Keratinocyte (primary cell): ENCODE measurements around the gene PTX3. TPM values are rescaled to one million over a fixed set of nuclear protein-coding genes. Genes with fewer than 3 reads are reported as not detected.

Experiments
- DNase-seq: peaks from one replicate; pipeline ENCODE4 v3.0.0-alpha.2; 2011; ENCODE audit warnings: low read depth, missing footprints, low spot score
- FAIRE-seq: peaks from 2 replicates; lab custom pipeline; 2011; peaks lifted over from hg19 to GRCh38; lab: Jason Lieb, UNC
- H2AFZ ChIP-seq: 2 replicates; pipeline ENCODE4 v1.6.0; 2012; ENCODE audit warnings: low read length, control low read depth, inconsistent platforms; ENCODE audit not compliant: control insufficient read depth
- H3K27ac ChIP-seq: 2 replicates; pipeline ENCODE4 v1.5.1; 2011; ENCODE audit warnings: low read length; ENCODE audit not compliant: control insufficient read depth, insufficient read depth
- H3K27me3 ChIP-seq: 3 replicates; pipeline ENCODE4 v1.6.0; 2011; ENCODE audit warnings: low read length; ENCODE audit not compliant: control insufficient read depth, insufficient read depth; ENCODE audit errors: extremely low read depth
- H3K36me3 ChIP-seq, 2 experiments: 2 replicates in 1 of 2; 3 replicates in 1 of 2; pipeline ENCODE4 v1.5.1; 2011; ENCODE audit warnings: low read length in 2 of 2, mild to moderate bottlenecking in 1 of 2; ENCODE audit not compliant: control insufficient read depth in 2 of 2, insufficient read depth in 2 of 2; ENCODE audit errors: extremely low read depth in 1 of 2
- H3K4me1 ChIP-seq: 3 replicates; pipeline ENCODE4 v1.5.1; 2011; ENCODE audit warnings: low read length; ENCODE audit not compliant: control insufficient read depth, insufficient read depth; ENCODE audit errors: extremely low read depth
- H3K4me2 ChIP-seq: 3 replicates; pipeline ENCODE4 v1.6.0; 2011; ENCODE audit warnings: low read depth, low read length; ENCODE audit not compliant: control insufficient read depth, insufficient read depth; ENCODE audit errors: extremely low read depth
- H3K4me3 ChIP-seq, 3 experiments: fragments of 200-600 bp in 1 of 3; sonication (generic) in 1 of 3; 2 replicates in 2 of 3; 3 replicates in 1 of 3; pipeline ENCODE4 v1.5.1; 2011 to 2016; ENCODE audit warnings: low read length in 3 of 3, mild to moderate bottlenecking in 3 of 3, control low read depth in 2 of 3, inconsistent platforms in 1 of 3, low read depth in 1 of 3, mixed read lengths in 1 of 3, mixed run types in 1 of 3, moderate library complexity in 1 of 3; ENCODE audit not compliant: control insufficient read depth in 2 of 3, insufficient read depth in 2 of 3; ENCODE audit errors: extremely low read depth in 1 of 3
- H3K79me2 ChIP-seq: 2 replicates; pipeline ENCODE4 v1.6.0; 2012; ENCODE audit warnings: low read length; ENCODE audit not compliant: control insufficient read depth, insufficient read depth
- H3K9ac ChIP-seq: 3 replicates; pipeline ENCODE4 v1.6.0; 2011; ENCODE audit warnings: low read length; ENCODE audit not compliant: control insufficient read depth, insufficient read depth; ENCODE audit errors: extremely low read depth
- H3K9me1 ChIP-seq: 3 replicates; pipeline ENCODE4 v1.6.0; 2011; ENCODE audit warnings: low read length; ENCODE audit not compliant: control insufficient read depth, insufficient read depth; ENCODE audit errors: extremely low read depth
- H3K9me3 ChIP-seq: 2 replicates; pipeline ENCODE4 v1.5.1; 2012; ENCODE audit warnings: low read depth, low read length; ENCODE audit not compliant: control insufficient read depth
- H4K20me1 ChIP-seq: 3 replicates; pipeline ENCODE4 v1.6.0; 2011; ENCODE audit warnings: low read length; ENCODE audit not compliant: control insufficient read depth, insufficient read depth; ENCODE audit errors: extremely low read depth
- EZH2 ChIP-seq: IDR thresholded peaks from one replicate; pipeline ENCODE4 v1.6.1; 2012; ENCODE audit warnings: inconsistent platforms, mild to moderate bottlenecking, low read length, moderate library complexity
- dilution Hi-C: fragments of 300-500 bp; cut with MboI; formaldehyde crosslinking; loops from one replicate; pipeline ENCODE4 v1.7.0; 2020; ENCODE audit warnings: low sequenced_read_pairs; ENCODE audit not compliant: extremely low pct_ligation_motif_present
- polyA plus RNA-seq, 5 experiments: library from polyadenylated mRNA; depleted of rRNA in 3 of 5; stranded (reverse) in 3 of 5; stranded (forward) in 1 of 5; unstranded in 1 of 5; fragments of >200 nt; gene quantifications; 1 replicate in 1 of 5; 2 replicates in 3 of 5; 3 replicates in 1 of 5; pipeline versions ENCODE4 v1.2.1 to v1.2.3, GENCODE V29; 2011 to 2012; ENCODE audit warnings: missing spikeins in 2 of 5, low read depth in 1 of 5, low replicate concordance in 1 of 5
- TF ChIP-seq, protein P1 (sequence below), 3 experiments: IDR thresholded peaks in 1 of 3; conservative IDR thresholded peaks in 1 of 3; optimal IDR thresholded peaks in 1 of 3; 2 replicates in 2 of 3; 3 replicates in 1 of 3; pipeline versions ENCODE3 to v1.5.1; 2011; ENCODE audit warnings: low read length in 3 of 3, mild to moderate bottlenecking in 3 of 3, moderate library complexity in 2 of 3, control low read depth in 1 of 3, inconsistent platforms in 1 of 3; ENCODE audit not compliant: insufficient read depth in 2 of 3; ENCODE audit errors: extremely low read depth in 1 of 3

PTX3 gene
- polyA plus RNA-seq, 1 donor (not counting 4 experiments of a cell fraction or from before 2014, with no cell fraction given): 0.14 TPM

DNA sequence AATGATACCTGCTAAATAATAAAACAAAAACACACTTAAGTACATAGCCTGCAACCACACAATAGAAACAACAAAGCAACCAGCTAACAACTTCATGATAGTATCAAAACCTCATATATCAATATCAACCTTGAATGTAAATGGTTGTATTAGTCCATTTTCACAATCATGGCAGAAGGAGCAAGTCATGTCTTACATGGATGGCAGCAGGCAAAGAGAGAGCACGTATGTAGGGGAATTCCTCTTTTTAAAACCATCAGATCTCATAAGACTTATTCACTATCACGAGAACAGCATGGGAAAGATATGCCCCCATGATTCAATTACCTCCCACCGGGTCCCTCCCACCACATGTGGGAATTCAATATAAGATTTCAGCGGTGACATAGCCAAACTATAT, 44.5 kb upstream of the PTX3 start:
- peaks cover 10% of the 10 kb centered on the region for H3K4me1 ChIP-seq
- no peaks in the 10 kb centered on the region for H3K9me1 ChIP-seq
- H3K79me2 ChIP-seq: no peaks in the 10 kb centered on the region
- no peak for DNase-seq
- H3K36me3 ChIP-seq: no peaks in the 10 kb centered on the region
- H3K27ac ChIP-seq: no peak overlapping the region
- H3K9ac ChIP-seq: no peak overlapping the region
- no peak overlapping the region for H3K4me2 ChIP-seq
- H3K9me3 ChIP-seq: no peaks in the 10 kb centered on the region
- no peak overlapping the region for H3K4me3 ChIP-seq
- no peaks in the 10 kb centered on the region for H3K27me3 ChIP-seq
- no peaks in the 10 kb centered on the region for H4K20me1 ChIP-seq
- dilution Hi-C loops: no loop called here
- FAIRE-seq: no peak
- no peak overlapping the region for H2AFZ ChIP-seq
- no peak for TF ChIP-seq EZH2
- TF ChIP-seq, protein P1, sequence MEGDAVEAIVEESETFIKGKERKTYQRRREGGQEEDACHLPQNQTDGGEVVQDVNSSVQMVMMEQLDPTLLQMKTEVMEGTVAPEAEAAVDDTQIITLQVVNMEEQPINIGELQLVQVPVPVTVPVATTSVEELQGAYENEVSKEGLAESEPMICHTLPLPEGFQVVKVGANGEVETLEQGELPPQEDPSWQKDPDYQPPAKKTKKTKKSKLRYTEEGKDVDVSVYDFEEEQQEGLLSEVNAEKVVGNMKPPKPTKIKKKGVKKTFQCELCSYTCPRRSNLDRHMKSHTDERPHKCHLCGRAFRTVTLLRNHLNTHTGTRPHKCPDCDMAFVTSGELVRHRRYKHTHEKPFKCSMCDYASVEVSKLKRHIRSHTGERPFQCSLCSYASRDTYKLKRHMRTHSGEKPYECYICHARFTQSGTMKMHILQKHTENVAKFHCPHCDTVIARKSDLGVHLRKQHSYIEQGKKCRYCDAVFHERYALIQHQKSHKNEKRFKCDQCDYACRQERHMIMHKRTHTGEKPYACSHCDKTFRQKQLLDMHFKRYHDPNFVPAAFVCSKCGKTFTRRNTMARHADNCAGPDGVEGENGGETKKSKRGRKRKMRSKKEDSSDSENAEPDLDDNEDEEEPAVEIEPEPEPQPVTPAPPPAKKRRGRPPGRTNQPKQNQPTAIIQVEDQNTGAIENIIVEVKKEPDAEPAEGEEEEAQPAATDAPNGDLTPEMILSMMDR (optimal IDR thresholded peaks at IDR 0.05 in 1 of 3, IDR thresholded peaks at IDR 0.05 in 1 of 3, conservative IDR thresholded peaks at IDR 0.05 in 1 of 3; ENCODE audit: extremely low read depth in 1 of 3, insufficient read depth in 2 of 3, low read length in 3 of 3): no peak

DNA sequence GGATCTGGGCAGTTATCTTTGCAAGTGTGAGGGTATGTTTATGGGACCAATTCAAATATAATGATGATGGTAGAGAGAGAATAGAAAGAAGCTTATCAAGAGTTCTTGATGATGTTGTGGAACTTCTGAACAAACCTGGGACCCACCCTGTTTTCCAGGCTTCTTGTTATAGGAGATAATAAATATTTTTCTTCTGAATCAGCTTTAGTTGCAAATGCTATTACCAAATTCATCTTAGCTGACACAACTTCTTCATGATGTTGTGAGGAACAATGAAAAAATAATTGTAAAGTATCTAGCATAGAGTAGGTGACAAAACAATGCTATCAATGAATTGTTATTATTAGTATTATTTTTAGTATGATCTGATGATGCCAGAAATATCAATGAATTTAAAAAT, 43.5 kb upstream of the PTX3 start:
- Histone ChIP-seq H3K9ac (no peak overlapping the region), H3K4me2 (no peak overlapping the region), H3K27ac (no peak overlapping the region), H3K9me1 (no peaks in the 10 kb centered on the region), H3K79me2 (no peaks in the 10 kb centered on the region), H4K20me1 (no peaks in the 10 kb centered on the region), H3K4me3 (no peak overlapping the region), H2AFZ (no peak overlapping the region), H3K9me3 (no peaks in the 10 kb centered on the region), H3K4me1 (peaks cover 9% of the 10 kb centered on the region), H3K36me3 (no peaks in the 10 kb centered on the region), H3K27me3 (no peaks in the 10 kb centered on the region)
- dilution Hi-C loops: no loop called here
- FAIRE-seq (no peak), DNase-seq (no peak)
- TF ChIP-seq, protein P1 (optimal IDR thresholded peaks at IDR 0.05 in 1 of 3, IDR thresholded peaks at IDR 0.05 in 1 of 3, conservative IDR thresholded peaks at IDR 0.05 in 1 of 3; ENCODE audit: extremely low read depth in 1 of 3, insufficient read depth in 2 of 3, low read length in 3 of 3): no peak
- TF ChIP-seq EZH2: no peak
